Activated effector memory CD4-positive, alpha-beta T cell treated with anti-CD3 and anti-CD28 coated beads, Interleukin-2, amount 50 U/mL, for 16 hours (primary cell): Measurements from ENCODE around the gene MYBPHL.

Experiments
- DNase-seq: peaks from one replicate; pipeline ENCODE4 v3.0.0-alpha.2; 2020

The MYBPHL gene

GRCh38 chr1:109277434-109278204, 29.2 kb downstream of the MYBPHL start:
- peak; percentile 87 for DNase-seq

- DNase-seq, result peak; percentile 51
Observed at GRCh38 chr1:109275706-109276345, 31.0 kb downstream of the MYBPHL start.

- DNase-seq, result peak; percentile 46
Observed at GRCh38 chr1:109274533-109275476, 32.0 kb downstream of the MYBPHL start.

GRCh38 chr1:109273570-109274288, 33.1 kb downstream of the MYBPHL start:
- peak; percentile 41 for DNase-seq

GRCh38 chr1:109272831-109273547, 33.8 kb downstream of the MYBPHL start:
- DNase-seq, result peak; percentile 46

- no peak for DNase-seq
Observed at GRCh38 chr1:109272021-109272799, 34.6 kb downstream of the MYBPHL start.

- no peak for DNase-seq
Observed at GRCh38 chr1:109271458-109271857, 35.4 kb downstream of the MYBPHL start.

GRCh38 chr1:109270623-109271317, 36.0 kb downstream of the MYBPHL start:
- no peak for DNase-seq

GRCh38 chr1:109269981-109270622, 36.7 kb downstream of the MYBPHL start:
- no peak for DNase-seq

- DNase-seq, result no peak
Observed at GRCh38 chr1:109269212-109269980, 37.4 kb downstream of the MYBPHL start.

- no peak for DNase-seq
Observed at GRCh38 chr1:109268431-109269211, 38.2 kb downstream of the MYBPHL start.

- DNase-seq, result no peak
Observed at GRCh38 chr1:109267743-109268300, 39.0 kb downstream of the MYBPHL start.

GRCh38 chr1:109266965-109267364, 39.8 kb downstream of the MYBPHL start:
- DNase-seq, result no peak

GRCh38 chr1:109265741-109266330, 41.0 kb downstream of the MYBPHL start:
- DNase-seq, result no peak

- no peak for DNase-seq
Observed at GRCh38 chr1:109265016-109265415, 41.8 kb downstream of the MYBPHL start.

GRCh38 chr1:109264379-109264755, 42.4 kb downstream of the MYBPHL start:
- DNase-seq, result no peak

- DNase-seq, result peak; percentile 92
Observed at GRCh38 chr1:109263597-109264378, 43.0 kb downstream of the MYBPHL start.
